ENCODE results near the gene HSP90B1.

HSP90B1 gene

GRCh38 chr12:103936679-103937078 lies 6.5 kb downstream of the HSP90B1 start:
- Histone ChIP-seq H3K4me1 (ENCODE audit: control insufficient read depth, insufficient read depth, low read length) (peaks cover 18% of the 10 kb centered on the region), H3K9ac (ENCODE audit: low read length) (no peak overlapping the region), H3K27ac (ENCODE audit: low read depth, low read length) (no peak overlapping the region), H3K27me3 (ENCODE audit: control insufficient read depth, insufficient read depth, low read length) (no peaks in the 10 kb centered on the region), H3K4me3 (ENCODE audit: low read length) (no peak overlapping the region), H3K36me3 (ENCODE audit: control insufficient read depth, insufficient read depth, low read length) (peaks cover 41% of the 10 kb centered on the region)

DNA sequence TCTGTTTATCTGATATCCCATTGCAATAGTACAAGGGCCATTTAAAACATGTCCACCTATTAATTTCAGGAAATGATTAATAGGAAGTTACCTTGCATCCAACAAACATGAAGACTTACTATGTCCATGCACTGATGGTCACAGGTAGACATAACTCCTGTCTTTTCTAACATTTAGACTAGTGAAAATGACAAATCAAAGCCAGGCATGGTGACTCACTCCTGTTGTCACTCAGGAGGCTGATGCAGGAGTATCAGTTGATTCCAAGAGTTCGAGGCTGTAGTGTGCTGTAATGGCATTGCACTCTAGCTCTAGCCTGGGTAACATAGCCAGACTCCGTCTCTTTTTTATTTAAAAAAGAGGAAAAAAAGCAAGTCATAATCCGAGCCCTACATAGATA lies 14.8 kb downstream of the HSP90B1 start:
- H3K9ac ChIP-seq (ENCODE audit: low read length), result no peak overlapping the region
- no peak overlapping the region for H3K27ac ChIP-seq (ENCODE audit: low read depth, low read length)
- no peaks in the 10 kb centered on the region for H3K4me1 ChIP-seq (ENCODE audit: control insufficient read depth, insufficient read depth, low read length)
- H3K36me3 ChIP-seq (ENCODE audit: control insufficient read depth, insufficient read depth, low read length), result peaks cover 51% of the 10 kb centered on the region
- no peaks in the 10 kb centered on the region for H3K27me3 ChIP-seq (ENCODE audit: control insufficient read depth, insufficient read depth, low read length)
- no peak overlapping the region for H3K4me3 ChIP-seq (ENCODE audit: low read length)

GRCh38 chr12:103947871-103948555 lies 17.8 kb downstream of the HSP90B1 start:
- Histone ChIP-seq H3K36me3 (ENCODE audit: control insufficient read depth, insufficient read depth, low read length) (peaks cover 43% of the 10 kb centered on the region), H3K4me1 (ENCODE audit: control insufficient read depth, insufficient read depth, low read length) (no peaks in the 10 kb centered on the region), H3K27me3 (ENCODE audit: control insufficient read depth, insufficient read depth, low read length) (no peaks in the 10 kb centered on the region), H3K9ac (ENCODE audit: low read length) (no peak overlapping the region), H3K4me3 (ENCODE audit: low read length) (no peak overlapping the region), H3K27ac (ENCODE audit: low read depth, low read length) (no peak overlapping the region)

GRCh38 chr12:103948746-103949406 lies 18.7 kb downstream of the HSP90B1 start:
- H3K27ac ChIP-seq (ENCODE audit: low read depth, low read length), result no peak overlapping the region
- H3K4me3 ChIP-seq (ENCODE audit: low read length), result no peak overlapping the region
- no peaks in the 10 kb centered on the region for H3K4me1 ChIP-seq (ENCODE audit: control insufficient read depth, insufficient read depth, low read length)
- peaks cover 47% of the 10 kb centered on the region for H3K36me3 ChIP-seq (ENCODE audit: control insufficient read depth, insufficient read depth, low read length)
- no peaks in the 10 kb centered on the region for H3K27me3 ChIP-seq (ENCODE audit: control insufficient read depth, insufficient read depth, low read length)
- H3K9ac ChIP-seq (ENCODE audit: low read length), result no peak overlapping the region

DNA sequence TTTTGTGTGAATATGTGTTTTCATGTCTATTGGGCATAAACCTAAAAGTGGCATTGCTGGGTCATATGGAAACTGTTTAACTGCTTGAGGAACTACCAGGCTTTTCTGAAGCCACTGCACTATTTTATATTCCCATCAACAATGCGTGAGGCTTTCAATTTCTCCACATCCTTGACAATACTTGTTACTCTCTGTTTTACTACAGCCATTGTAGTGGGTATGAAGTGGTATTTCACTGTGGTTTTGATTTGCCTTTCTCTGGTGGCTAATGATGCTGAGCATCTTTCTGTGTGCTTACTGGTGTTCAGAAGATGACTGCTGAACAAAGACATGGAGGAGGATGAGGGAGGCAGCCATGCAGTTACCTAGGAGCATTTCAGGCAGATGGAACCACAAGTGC lies 22.3 kb downstream of the HSP90B1 start:
- peaks cover 8% of the 10 kb centered on the region for H3K4me1 ChIP-seq (ENCODE audit: control insufficient read depth, insufficient read depth, low read length)
- H3K4me3 ChIP-seq (ENCODE audit: low read length), result no peak overlapping the region
- H3K27ac ChIP-seq (ENCODE audit: low read depth, low read length), result no peak overlapping the region
- H3K36me3 ChIP-seq (ENCODE audit: control insufficient read depth, insufficient read depth, low read length), result peaks cover 20% of the 10 kb centered on the region
- no peak overlapping the region for H3K9ac ChIP-seq (ENCODE audit: low read length)
- H3K27me3 ChIP-seq (ENCODE audit: control insufficient read depth, insufficient read depth, low read length), result no peaks in the 10 kb centered on the region

DNA sequence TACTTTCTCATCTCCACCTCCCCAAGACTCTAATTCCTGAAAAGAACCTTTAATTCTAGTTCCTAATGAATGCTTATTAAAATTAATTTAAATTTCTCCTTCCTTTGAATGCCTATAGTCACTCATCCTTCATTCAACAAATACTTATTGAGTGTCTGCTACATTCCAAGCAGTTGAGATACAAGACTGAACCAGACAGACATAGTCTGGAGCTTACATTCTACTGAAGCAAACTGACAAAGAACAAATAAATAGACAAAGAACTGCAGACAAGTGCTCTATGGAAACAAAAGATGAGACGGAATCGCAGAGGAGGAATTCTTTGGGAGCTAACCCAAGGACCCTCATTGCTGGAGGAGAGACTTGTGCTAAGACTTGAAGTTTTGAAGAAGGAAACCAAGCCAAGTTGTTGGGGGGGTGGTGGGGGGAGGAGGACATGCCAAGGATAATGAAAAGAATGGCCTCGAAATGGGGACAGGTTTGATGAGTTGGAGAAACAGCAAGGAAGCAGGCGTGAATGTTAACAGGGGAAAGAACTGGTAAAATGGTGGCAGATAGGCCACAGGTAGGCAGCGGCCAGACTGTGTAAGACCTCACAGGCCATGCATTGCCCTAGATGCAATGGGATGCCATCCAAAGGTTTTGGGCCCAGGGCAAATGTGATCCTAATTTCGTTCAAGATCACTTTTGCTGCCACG lies 25.8 kb downstream of the HSP90B1 start:
- peaks cover 8% of the 10 kb centered on the region for H3K4me1 ChIP-seq (ENCODE audit: control insufficient read depth, insufficient read depth, low read length)
- H3K27ac ChIP-seq (ENCODE audit: low read depth, low read length), result peak overlapping the region; percentile 95
- H3K4me3 ChIP-seq (ENCODE audit: low read length), result peak overlapping the region; percentile 94
- no peaks in the 10 kb centered on the region for H3K27me3 ChIP-seq (ENCODE audit: control insufficient read depth, insufficient read depth, low read length)
- H3K36me3 ChIP-seq (ENCODE audit: control insufficient read depth, insufficient read depth, low read length), result peaks cover 11% of the 10 kb centered on the region
- peak overlapping the region; percentile 77 for H3K9ac ChIP-seq (ENCODE audit: low read length)

DNA sequence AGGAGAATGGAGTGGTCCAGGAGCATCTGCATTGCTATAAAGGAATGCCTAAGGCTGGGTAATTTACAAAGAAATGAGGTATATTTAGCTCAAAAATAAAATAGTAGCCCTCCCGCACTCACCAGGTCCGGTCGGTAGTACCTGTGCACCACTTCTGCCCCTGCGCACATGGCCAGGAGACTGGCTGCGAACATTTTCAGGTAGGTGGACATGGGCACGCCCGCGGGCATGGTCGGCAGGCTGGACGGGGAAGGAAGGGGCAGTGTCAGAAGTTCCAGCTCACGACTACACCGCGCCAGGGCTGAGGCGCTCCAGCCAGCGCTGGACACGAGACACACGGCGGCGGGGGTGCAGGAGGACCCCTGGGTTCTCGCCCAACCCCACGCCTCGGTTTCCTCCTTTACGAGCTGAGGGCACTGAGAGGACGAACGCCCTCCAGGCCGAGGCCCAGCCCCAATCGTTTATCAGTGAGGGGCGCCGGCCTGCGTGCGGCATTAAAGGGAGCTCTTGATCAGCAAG lies 26.4 kb downstream of the HSP90B1 start:
- Histone ChIP-seq H3K36me3 (ENCODE audit: control insufficient read depth, insufficient read depth, low read length) (peaks cover 11% of the 10 kb centered on the region), H3K4me3 (ENCODE audit: low read length) (peak overlapping the region; percentile 94), H3K9ac (ENCODE audit: low read length) (peak overlapping the region; percentile 77), H3K27ac (ENCODE audit: low read depth, low read length) (peak overlapping the region; percentile 95), H3K27me3 (ENCODE audit: control insufficient read depth, insufficient read depth, low read length) (no peaks in the 10 kb centered on the region), H3K4me1 (ENCODE audit: control insufficient read depth, insufficient read depth, low read length) (peaks cover 8% of the 10 kb centered on the region)

- H3K4me3 ChIP-seq (ENCODE audit: low read length), result peak overlapping the region; percentile 94
- H3K9ac ChIP-seq (ENCODE audit: low read length), result no peak overlapping the region
- H3K36me3 ChIP-seq (ENCODE audit: control insufficient read depth, insufficient read depth, low read length), result peaks cover 7% of the 10 kb centered on the region
- no peaks in the 10 kb centered on the region for H3K27me3 ChIP-seq (ENCODE audit: control insufficient read depth, insufficient read depth, low read length)
- peaks cover 8% of the 10 kb centered on the region for H3K4me1 ChIP-seq (ENCODE audit: control insufficient read depth, insufficient read depth, low read length)
- H3K27ac ChIP-seq (ENCODE audit: low read depth, low read length), result peak overlapping the region; percentile 95
Observed at GRCh38 chr12:103957865-103958388, 27.7 kb downstream of the HSP90B1 start.

- Histone ChIP-seq H3K9ac (ENCODE audit: low read length) (no peak overlapping the region), H3K27me3 (ENCODE audit: control insufficient read depth, insufficient read depth, low read length) (no peaks in the 10 kb centered on the region), H3K27ac (ENCODE audit: low read depth, low read length) (no peak overlapping the region), H3K36me3 (ENCODE audit: control insufficient read depth, insufficient read depth, low read length) (peaks cover 2% of the 10 kb centered on the region), H3K4me3 (ENCODE audit: low read length) (no peak overlapping the region), H3K4me1 (ENCODE audit: control insufficient read depth, insufficient read depth, low read length) (peaks cover 8% of the 10 kb centered on the region)
Observed at GRCh38 chr12:103958621-103959020, 28.4 kb downstream of the HSP90B1 start.

GRCh38 chr12:103960616-103961227 lies 30.5 kb downstream of the HSP90B1 start:
- H3K36me3 ChIP-seq (ENCODE audit: control insufficient read depth, insufficient read depth, low read length), result no peaks in the 10 kb centered on the region
- no peak overlapping the region for H3K9ac ChIP-seq (ENCODE audit: low read length)
- H3K4me1 ChIP-seq (ENCODE audit: control insufficient read depth, insufficient read depth, low read length), result peaks cover 17% of the 10 kb centered on the region
- H3K27me3 ChIP-seq (ENCODE audit: control insufficient read depth, insufficient read depth, low read length), result no peaks in the 10 kb centered on the region
- no peak overlapping the region for H3K27ac ChIP-seq (ENCODE audit: low read depth, low read length)
- no peak overlapping the region for H3K4me3 ChIP-seq (ENCODE audit: low read length)

- H3K4me3 ChIP-seq (ENCODE audit: low read length), result no peak overlapping the region
- H3K4me1 ChIP-seq (ENCODE audit: control insufficient read depth, insufficient read depth, low read length), result peaks cover 17% of the 10 kb centered on the region
- H3K27ac ChIP-seq (ENCODE audit: low read depth, low read length), result no peak overlapping the region
- no peaks in the 10 kb centered on the region for H3K36me3 ChIP-seq (ENCODE audit: control insufficient read depth, insufficient read depth, low read length)
- H3K9ac ChIP-seq (ENCODE audit: low read length), result no peak overlapping the region
- H3K27me3 ChIP-seq (ENCODE audit: control insufficient read depth, insufficient read depth, low read length), result no peaks in the 10 kb centered on the region
Observed at GRCh38 chr12:103962493-103962892, 32.3 kb downstream of the HSP90B1 start.

DNA sequence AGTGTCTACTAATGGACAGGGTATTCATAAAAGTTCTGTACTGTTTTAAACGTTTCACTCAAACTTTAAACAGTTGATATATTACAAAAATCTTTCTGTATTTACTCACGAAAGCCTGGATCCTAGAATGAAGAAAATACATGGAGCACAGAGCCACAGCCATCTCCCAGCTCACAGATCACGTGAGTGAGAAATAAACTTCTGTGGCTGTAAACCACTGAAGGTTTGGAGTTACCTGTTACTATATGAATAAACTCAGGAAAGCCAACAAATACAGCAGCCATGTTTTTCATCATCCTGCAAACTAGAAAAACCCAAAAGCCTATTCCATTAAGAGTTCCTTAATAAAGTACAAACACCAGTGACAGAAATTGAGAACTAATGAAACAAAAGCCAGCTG lies 34.6 kb downstream of the HSP90B1 start:
- no peaks in the 10 kb centered on the region for H3K27me3 ChIP-seq (ENCODE audit: control insufficient read depth, insufficient read depth, low read length)
- peak overlapping the region; percentile 95 for H3K27ac ChIP-seq (ENCODE audit: low read depth, low read length)
- peak overlapping the region; percentile 86 for H3K4me3 ChIP-seq (ENCODE audit: low read length)
- H3K36me3 ChIP-seq (ENCODE audit: control insufficient read depth, insufficient read depth, low read length), result peaks cover 2% of the 10 kb centered on the region
- peak overlapping the region; percentile 66 for H3K9ac ChIP-seq (ENCODE audit: low read length)
- peaks cover 17% of the 10 kb centered on the region for H3K4me1 ChIP-seq (ENCODE audit: control insufficient read depth, insufficient read depth, low read length)
